Measurements from ENCODE around the gene FBXL14.
"Not testable (repeated sequence)": the region's sequence is repeated elsewhere in the genome, so short reads cannot be mapped to it uniquely, and the experiment has no call there.

- not testable (repeated sequence) for TF ChIP-seq CTCF (conservative IDR thresholded peaks at IDR 0.05 in 1 of 2, IDR thresholded peaks at IDR 0.05 in 1 of 2; ENCODE audit: extremely low read depth in 1 of 2, insufficient read depth in 1 of 2, low read depth in 1 of 2, low read length in 2 of 2); EZH2 (IDR thresholded peaks at IDR 0.05; ENCODE audit: borderline replicate concordance, low read length)
These were observed 36.3 kb downstream of the FBXL14 start for GRCh38 chr12:1558108-1558507.
